ENCODE results near the gene MYO5A.
"Not testable (repeated sequence)": the region's sequence is repeated elsewhere in the genome, so short reads cannot be mapped to it uniquely, and the experiment has no call there.

Gene MYO5A

DNA sequence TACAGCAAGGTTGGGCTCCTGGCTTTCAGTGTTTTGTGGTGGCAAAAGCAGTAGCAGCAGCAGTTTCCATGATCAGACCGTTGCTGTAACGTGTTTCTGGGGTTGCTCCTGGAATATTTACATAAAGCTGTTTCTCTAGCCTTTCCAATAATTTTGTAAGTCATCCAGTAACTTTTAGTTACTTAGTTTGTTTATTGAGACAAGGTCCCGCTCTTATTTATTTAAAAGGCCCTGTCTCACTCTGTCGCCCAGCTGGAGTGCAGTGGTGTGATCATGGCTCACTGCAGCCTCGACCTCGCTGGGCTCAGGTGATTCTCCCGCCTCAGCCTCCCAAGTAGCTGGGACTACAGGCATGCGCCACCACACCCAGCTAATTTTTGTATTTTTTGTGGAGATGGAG is 8.8 kb upstream of the MYO5A start:
- no peak for DNase-seq

DNA sequence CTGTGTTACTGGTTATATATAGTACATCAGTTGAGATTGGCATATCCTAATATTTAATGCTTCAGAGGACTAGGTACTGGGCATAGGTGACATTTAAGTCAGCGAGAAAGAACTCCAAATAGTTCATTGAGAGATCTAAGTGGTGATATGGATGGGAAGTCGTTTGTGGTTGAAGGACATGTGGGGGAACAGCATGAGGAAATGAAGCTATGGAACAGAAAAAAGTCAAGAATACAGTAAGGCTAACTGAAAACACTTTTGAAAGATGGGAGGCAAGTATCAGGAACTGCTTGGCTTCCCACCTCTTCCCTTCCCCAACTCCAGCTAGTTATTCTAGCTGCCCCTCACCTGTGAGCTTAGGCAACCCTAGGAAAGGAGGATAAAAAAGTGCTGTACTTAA is 3.7 kb upstream of the MYO5A start:
- DNase-seq, result no peak

DNA sequence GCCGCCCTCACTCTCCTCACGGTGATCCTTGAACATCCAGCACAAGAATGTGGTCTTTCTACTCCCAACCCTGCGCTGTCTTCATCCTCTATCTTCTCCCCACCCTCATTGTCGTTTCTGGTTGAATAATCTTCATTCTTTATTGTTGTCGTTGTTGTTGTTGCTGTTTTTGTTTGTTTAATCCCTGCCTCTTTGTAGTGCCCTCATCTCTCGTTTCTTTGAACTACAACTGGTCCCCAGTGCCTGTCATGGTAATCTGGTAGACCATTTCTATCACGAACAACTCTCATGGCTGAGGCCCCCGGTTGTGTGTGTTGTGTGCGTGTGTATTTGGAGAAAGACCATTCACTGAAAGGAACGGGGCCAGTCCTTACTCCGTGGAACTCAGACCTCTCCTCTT is 1.3 kb upstream of the MYO5A start:
- DNase-seq, result no peak

DNA sequence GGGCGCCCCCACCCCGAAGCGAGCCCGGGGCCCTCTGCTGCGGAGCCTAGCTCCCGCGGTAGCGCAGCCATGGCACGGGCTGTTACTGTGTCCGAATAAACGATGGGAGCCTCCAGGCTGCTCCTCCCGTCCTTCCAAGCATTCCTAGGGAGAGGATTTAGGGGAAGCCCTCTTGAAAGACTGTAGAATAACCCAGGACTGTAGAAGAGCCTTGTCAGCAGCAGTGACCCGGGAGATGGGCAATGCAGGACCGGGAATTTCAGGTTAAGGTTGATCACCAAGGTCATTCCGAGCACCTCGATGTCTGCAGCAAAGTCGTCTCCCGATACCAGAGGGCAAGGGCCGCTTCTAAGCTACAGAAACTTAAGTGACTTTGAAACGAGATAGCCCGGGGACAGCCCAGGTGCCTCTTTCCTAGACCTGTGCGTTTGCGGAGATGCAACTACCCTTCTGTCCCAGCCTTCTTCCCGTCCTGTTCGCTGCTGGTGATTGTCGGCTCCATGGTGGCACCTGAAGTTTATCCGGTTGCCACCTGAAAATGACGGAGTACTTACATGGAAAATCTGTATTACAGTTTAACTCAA is 753 bp upstream of the MYO5A start:
- no peak for DNase-seq

DNA sequence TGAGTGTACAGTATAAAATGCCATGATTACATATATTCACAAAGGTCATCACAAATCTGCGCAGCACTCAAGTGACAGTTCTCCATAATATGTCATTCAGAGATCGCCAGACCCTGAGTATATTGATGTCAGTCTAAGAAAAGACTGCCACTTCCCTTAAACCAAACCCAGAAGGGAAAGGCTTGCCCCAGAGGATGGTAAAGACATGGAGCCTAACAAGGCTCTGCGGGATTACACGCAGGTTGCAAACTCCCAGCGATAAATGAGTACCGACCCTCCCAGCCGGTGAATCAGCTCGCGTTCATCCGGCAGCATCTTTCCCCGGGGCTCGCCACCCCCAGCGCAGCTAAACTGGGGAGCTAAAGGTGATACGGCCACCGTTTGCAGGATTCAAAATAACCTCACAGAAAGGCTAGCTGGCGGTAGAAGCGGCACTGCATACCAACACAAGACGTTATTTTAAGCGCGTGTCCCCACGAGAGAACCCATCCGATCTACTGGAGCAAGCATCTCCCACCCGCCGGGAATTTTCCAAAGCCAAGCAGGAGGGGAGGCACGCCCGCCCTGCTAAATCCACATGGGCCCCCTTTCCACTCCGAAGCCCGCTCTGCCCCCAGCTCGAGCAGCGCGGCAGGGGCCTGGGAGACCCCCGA is 643 bp downstream of the MYO5A start:
- no peak for DNase-seq

DNA sequence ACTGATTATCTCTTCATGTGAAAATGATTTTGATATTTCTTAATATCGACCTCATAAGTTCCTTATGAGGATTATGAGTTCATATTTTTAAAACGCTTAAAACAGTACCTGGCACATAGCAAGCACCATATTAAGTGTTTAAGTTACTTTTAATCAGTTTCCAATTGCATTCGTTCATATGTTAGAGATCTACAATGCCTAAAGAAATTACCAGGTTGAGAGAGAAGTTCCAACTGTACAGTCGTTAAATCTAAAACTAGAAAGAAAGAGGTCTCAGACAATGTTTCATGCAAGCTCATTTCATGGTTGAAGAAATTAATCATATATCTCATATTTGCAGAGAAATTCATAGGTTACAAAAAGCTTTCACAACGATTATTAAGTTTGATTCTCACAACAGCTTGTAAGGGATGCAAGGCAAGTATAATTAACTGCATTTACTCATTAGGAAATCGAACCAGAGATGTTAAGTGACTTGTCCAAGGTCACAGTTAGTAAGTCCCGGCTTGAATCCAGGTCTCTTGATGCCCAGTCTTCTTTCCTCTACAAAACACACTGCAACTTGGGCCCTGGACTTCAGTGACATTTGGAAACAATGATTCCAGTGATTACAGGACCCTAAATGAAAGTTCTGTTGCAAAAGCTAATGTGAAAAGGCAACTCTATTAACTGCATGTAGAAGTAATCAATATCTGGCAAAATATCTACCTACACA is 1.3 kb downstream of the MYO5A start:
- no peak for DNase-seq

DNA sequence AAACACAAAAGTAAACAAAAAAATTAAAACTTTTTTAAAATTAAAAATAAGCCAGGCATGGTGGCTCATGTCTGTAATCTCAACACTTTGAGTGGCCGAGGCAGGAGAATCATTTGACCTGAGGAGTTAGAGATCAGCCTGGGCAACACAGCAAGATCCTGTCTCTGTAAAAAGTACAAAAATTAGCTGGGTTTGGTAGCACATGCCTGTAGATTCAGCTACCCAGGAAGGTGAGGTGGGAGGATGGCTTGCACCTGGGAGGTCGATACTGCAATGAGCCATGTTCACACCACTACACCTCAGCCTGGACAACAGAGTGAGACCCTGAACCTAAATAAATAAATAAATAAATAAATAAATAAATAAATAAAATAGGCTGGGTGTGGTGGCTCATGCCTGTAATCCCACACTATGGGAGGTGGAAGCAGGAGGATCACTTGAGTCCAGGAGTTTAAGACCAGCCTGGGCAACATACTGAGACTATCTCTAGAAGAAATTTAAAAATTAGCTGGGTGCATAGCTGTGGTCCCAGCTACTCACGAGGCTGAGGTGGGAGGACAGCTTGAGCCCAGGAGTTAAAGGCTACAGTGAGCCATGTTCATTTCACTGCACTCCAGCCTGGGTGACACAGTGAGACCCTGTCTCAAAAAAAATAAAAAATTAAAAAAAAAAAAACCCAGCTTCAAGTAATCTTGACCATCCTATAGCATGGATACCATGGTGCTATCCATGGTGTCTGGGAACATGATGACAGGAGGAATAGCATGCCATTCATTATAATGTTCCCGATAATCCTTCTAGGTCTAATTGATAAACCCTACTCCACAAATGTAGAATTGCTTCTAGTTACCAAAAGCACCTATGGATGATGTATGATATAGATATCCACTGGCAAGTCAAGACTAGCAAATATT is 4.2 kb downstream of the MYO5A start:
- DNase-seq, result no peak

DNA sequence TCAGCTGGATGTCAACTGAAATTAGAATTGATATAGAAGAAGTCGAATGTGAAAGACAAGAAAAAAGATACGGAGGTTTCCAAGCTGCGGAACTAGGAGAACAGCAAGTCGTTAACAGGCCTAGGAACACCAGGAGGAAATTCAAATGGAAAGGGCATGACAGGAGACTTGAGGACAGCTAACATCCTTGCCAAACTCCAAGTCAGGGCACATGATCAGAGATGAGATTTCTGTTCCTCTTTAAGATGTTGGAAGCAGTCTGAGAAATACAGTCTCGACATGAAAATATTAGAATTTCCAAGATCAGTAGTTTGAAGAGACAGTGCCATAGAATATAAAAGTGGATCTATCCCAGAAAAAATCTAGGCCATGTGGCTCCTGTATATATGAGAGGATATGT is 5.0 kb downstream of the MYO5A start:
- DNase-seq, result no peak

DNA sequence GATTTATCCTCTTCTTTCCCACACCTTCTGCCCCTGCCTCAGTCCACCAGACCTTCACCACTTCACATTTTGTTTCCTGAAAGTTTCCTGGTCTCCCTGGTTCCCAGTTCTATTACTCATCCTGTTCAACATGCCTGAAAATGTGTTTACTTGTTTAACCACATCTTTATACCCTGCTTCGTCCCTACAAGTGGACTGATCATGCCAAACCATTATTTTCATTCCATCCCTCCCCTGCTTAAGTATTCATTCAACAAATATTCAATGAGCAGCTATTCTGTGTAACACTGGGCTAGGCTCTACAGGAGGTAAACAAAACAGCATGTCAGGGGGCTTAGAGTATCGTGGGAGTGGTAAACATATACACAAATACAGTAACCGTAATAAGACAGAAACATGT is 5.5 kb downstream of the MYO5A start:
- DNase-seq, result no peak

DNA sequence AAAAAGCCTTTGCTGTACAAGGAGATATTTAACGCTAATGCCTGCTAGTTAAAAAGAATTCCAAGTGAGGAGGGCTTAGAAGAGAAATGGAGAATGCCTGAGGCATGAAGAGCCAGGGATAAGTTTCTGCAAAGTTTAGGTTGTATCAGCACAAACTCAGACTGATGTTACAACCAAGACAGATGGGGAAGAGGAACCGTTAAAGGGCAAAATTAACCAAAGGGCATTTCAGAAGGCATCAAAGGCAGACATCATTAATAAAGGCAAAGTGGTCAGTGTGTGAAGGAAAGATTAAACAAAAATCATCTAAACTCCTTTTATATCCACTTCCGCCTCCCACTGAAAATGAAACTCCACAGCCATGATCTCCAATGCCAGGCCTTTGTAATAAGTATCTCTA is 7.0 kb downstream of the MYO5A start:
- DNase-seq, result no peak

DNA sequence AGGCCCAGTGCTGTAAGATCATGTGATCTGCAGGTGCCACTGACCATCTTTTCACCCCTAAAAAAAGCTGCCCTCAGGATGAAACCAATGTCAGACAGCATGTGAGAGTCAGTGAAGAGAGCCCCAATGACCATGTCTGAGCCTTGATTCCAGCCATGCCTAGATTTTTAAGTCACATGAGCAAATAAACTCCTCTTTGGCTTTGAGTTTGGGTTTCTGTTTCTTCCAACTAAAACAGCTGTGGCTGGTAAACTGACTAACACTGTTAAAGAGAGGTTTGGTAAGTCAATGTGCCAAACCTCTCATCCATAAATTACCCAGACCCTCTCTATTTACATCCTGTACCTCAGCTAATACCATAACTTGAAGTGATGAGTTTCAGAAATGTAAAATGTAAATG is 8.3 kb downstream of the MYO5A start:
- no peak for DNase-seq

DNA sequence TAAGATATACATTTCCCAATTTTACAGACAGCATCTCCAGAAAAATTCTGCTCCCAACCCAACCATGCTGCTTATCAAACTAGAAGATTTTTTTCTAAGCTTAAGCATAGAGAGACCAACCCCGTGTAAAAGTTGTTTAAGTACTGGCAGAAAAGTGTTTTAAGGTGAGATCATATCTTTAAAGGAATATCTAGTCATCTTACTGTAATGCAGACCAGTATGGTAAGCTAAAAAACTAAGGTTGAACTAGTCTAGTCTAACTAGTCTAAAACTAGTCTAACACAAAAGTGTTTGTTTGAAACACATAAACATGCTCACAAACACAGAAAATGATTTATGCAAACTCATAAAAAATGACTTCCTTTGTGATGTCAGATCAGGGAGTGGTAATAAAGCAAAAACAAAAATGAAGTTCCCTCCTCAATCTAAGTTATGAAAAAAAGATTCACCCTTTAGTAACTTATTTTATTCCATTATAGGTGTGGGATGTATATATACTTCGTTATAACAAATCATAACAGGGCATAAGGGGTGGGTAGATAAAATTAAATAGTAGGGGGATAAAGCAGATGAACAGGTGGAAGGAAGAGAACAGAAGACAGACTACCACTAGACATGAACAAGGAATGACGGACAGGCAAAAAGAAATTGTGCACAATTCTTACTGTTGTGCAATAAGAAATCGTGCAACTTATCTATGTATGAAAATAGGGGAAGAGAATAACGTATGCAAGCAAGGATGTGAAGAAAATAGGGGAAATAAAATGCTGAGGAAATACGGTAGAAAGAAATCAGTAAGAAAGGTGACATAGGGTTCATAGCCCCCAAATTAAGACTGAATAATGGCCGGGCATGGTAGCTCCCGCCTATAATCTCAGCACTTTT is 10.0 kb downstream of the MYO5A start:
- no peak for DNase-seq

DNA sequence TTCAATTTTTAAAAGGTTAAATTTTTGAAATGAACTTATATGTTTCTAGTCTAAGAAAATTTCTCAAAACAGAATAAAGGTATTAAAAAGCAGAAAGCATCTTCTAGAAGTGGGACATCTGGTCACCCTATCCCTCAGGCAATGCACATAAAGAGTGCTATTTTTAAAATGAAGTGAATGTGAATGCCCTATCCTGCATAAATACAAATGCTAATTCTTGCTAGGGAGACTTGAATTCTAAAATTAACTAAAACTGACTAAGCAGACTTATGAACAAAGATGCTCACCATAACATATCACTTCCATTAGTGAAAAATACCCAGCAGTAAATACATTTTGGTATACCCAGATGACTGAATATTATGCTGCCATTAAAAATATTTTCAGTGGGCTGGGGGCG is 11.7 kb downstream of the MYO5A start:
- no peak for DNase-seq

DNA sequence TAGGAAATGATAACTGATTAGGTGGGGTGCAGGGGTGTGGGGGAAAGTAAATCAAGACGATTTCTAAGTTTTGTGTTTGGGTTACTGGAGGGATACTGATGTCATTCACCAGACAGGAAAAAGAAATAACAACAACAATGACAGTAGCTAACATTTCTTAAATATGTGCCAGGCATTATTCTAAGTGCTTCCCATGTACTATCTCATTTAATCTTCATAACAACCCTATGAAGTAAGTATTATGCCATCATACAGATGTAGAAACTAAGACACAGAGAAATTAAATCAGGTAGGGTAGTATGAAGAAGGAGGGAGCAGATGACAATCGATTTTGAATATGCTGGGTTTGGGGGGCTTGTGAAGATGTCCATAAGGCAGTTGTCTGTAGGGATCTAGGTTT is 13.3 kb downstream of the MYO5A start:
- no peak for DNase-seq

DNA sequence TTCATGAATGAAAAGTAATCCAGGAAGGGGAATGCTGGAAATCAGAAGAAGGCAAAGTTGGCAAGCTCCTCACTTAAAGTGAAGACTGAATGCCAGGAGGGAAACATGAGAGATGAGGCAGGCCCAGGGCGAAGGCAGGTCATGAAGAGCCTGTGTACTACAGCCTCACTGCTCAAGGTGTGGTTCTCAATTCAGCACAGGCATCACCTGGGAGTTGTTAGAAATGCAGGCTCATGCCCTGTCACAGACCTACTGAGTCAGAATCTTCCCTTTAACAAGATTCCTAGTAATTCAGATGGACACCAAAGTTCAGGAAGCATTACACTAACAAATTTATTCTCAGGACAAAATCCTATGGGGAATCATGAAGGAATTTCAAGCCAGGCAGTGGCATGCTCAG is 14.2 kb downstream of the MYO5A start:
- no peak for DNase-seq

DNA sequence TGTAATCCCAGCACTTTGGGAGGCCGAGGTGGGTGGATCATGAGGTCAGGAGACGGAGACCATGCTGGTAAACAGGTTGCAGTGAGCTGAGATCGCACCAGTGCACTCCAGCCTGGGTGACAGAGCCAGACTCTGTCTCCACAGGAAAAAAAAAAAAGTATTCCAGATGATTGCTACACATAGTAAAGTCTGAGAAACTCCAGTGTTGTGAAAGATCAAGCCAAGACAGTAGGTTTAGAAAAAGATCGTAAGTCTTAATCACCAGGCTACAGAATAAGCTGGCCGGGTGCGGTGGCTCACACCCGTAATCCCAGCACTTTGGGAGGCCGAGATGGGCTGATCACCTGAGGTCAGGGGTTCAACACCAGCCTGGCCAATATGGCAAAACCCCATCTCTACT is 15.8 kb downstream of the MYO5A start:
- DNase-seq, result not testable (repeated sequence)

DNA sequence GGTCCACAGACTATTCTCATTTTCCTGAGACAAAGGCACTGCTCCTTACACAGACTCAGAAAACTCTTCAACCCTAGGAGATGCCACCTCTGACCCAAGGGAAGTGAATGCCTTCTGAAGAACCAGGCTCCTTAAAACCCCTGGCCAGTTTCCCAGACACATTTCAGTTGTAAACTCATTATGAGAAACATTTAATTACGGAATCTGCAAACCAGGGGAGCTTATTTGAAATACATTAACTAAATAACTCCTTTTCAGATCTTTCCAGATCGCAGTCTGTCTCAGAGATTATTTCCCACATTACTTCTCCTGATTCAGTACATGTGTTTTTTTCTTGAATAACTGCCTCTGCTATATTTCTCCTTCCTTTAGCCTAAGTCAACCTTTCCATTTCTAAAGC is 17.6 kb downstream of the MYO5A start:
- no peak for DNase-seq

DNA sequence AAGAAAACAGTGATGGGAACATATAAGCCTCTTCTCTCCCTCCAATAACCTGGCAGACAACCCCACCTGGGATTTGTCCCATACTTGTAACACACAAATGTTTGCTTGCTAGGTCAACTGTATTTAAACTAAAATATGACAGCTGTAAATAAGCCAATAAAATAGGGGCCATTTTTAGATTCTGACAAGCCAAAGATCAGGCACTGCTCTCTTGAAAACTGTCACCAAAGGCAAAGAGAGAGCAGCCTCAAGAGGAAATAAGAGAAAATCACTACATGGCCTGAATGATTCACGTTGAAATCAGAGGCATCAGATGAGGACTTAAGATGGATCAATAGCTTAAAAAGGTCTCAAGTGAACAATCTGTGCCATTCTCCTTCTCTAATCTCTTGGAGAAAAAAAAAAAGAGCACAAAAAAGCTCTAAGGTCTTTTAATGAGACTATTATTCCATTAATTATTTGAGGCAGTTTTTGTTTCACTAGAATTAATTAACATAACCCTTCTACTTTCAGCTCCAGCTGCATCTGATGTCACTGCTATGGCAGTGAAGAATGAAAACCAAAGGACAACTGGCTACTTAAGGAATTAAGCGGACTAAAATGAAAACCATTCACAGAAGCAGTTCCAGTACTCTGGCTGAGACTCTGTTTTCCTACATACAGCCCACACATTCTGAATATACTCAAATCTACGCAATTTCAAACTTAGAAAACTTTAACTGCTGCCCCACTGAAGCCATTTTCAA is 19.0 kb downstream of the MYO5A start:
- DNase-seq, result no peak

DNA sequence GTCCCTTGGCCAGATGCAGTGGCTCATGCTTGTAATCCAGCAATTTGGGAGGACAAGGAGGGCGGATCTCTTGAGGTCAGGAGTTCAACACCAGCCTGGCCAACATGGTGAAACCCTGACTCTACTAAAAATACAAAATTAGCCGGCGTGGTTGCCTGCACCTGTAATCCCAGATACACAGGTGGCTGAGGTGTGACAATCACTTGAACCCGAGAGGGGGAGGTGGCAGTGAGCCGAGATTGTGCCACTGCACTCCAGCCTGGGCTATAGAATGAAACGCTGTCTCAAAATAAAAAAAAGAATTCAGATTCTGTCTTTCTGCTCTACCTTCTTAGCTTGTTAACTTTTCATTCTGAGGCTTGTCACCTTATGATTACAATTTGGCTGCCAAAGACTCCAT is 22.1 kb downstream of the MYO5A start:
- DNase-seq, result no peak

DNA sequence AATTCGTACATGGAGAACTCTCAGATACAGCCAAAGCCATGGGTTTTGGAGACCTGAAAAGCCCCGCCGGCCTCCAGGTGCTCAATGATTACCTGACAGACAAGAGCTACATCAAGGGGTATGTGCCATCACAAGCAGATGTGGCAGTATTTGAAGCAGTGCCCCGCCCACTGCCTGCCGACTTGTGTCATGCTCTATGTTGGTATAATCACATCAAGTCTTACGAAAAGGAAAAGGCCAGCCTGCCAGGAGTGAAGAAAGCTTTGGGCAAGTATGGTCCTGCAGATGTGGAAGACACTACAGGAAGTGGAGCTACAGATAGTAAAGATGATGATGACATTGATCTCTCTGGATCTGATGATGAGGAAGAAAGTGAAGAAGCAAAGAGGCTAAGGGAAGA is 23.5 kb downstream of the MYO5A start:
- no peak for DNase-seq

DNA sequence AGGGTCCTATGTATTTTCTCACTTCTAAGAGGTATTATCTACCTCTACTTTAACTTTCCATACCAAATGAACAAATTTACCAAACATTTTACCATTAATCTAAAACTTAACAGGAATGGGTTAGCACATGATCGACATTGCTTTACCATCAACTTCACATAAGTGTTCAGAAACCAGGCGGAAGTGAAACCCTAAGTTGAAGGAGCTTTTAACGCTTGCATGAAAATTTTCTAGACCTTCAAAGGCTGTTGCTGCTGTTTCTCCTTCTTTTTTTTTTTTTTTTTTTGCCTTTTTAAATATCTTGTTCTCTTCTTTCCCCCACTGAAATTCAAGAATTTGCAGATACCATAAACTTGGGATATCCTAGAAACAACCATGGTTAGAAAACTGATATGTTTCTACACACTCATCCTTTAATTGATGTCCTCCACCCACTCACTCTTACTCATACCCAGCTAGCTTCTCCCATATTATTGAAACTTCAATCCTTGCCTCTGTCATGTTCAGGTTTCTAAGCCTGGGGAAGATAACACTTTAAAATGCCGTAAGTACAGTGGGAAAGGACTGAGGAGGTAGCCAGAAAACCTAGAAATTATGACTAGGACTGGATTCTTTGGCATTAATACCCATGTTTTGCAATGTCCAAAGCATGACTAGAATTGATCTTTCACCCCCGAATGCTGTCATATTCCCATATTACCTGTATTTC is 24.7 kb downstream of the MYO5A start:
- no peak for DNase-seq

All from GF-D8 (cell line).